GM23338 (cell line): Measurements from ENCODE around the gene PGBD2. TPM values are rescaled to one million over a fixed set of nuclear protein-coding genes. Genes with fewer than 3 reads are reported as not detected.

ENCODE experiments used
- ATAC-seq: fragments of 200-7000 bp; cut with Tn5 transposase; 3 replicates; pipeline ENCODE4 v1.9.1; 2020
- DNase-seq: peaks from one replicate; pipeline ENCODE4 v3.0.0-alpha.2; 2015; ENCODE audit warnings: low spot score
- H2AFZ ChIP-seq: fragments of 200-600 bp; sonication (generic); 2 replicates; pipeline ENCODE4 v1.8.0; 2016; ENCODE audit warnings: antibody characterized with exemption, mild to moderate bottlenecking, moderate library complexity
- H3F3A ChIP-seq: fragments of 200-600 bp; sonication (generic); replicated peaks from 2 replicates; pipeline ENCODE4 v1.8.0; 2017; ENCODE audit warnings: antibody characterized with exemption, mixed run types, low read depth
- H3K27ac ChIP-seq: fragments of 200-600 bp; sonication (generic); 2 replicates; pipeline ENCODE4 v1.6.1; 2016; ENCODE audit warnings: low read depth
- H3K27me3 ChIP-seq: fragments of 200-600 bp; sonication (generic); 2 replicates; pipeline ENCODE4 v1.8.0; 2016; ENCODE audit warnings: mild to moderate bottlenecking, mixed run types, moderate library complexity; ENCODE audit not compliant: insufficient read depth
- H3K36me3 ChIP-seq: fragments of 200-600 bp; sonication (generic); 2 replicates; pipeline ENCODE4 v1.8.0; 2016; ENCODE audit warnings: mild to moderate bottlenecking; ENCODE audit not compliant: insufficient read depth
- H3K4me1 ChIP-seq: fragments of 200-600 bp; sonication (generic); 2 replicates; pipeline ENCODE4 v1.8.0; 2016; ENCODE audit warnings: mild to moderate bottlenecking, moderate library complexity; ENCODE audit not compliant: insufficient read depth
- H3K4me2 ChIP-seq: fragments of 200-600 bp; sonication (generic); 2 replicates; pipeline ENCODE4 v1.7.1; 2017; ENCODE audit warnings: mixed run types
- H3K4me3 ChIP-seq: fragments of 200-600 bp; sonication (generic); 2 replicates; pipeline ENCODE4 v1.6.1; 2016; ENCODE audit warnings: mixed run types
- H3K79me2 ChIP-seq: fragments of 200-600 bp; sonication (generic); replicated peaks from 2 replicates; pipeline ENCODE4 v1.8.0; 2017; ENCODE audit warnings: mild to moderate bottlenecking; ENCODE audit not compliant: insufficient read depth
- H3K9me2 ChIP-seq: fragments of 200-600 bp; sonication (generic); 2 replicates; pipeline ENCODE4 v1.8.0; 2017; ENCODE audit not compliant: insufficient read depth
- H4K20me1 ChIP-seq: fragments of 200-600 bp; sonication (generic); replicated peaks from 2 replicates; pipeline ENCODE4 v1.8.0; 2017; ENCODE audit warnings: mild to moderate bottlenecking; ENCODE audit not compliant: insufficient read depth
- H3K27ac Mint-ChIP-seq: 2 replicates; pipeline ENCODE4 v1.8.0; 2020; ENCODE audit warnings: inconsistent platforms, mild to moderate bottlenecking, moderate library complexity, mixed read lengths
- H3K27me3 Mint-ChIP-seq: 3 replicates; pipeline ENCODE4 v1.8.0; 2022; ENCODE audit warnings: low read depth, mild to moderate bottlenecking, moderate library complexity, mixed read lengths, inconsistent platforms; ENCODE audit not compliant: insufficient read depth, poor library complexity
- H3K36me3 Mint-ChIP-seq: 3 replicates; pipeline ENCODE4 v1.8.0; 2021; ENCODE audit warnings: low read depth, mild to moderate bottlenecking, inconsistent platforms, moderate library complexity, mixed read lengths
- H3K4me1 Mint-ChIP-seq: 3 replicates; pipeline ENCODE4 v1.8.0; 2020; ENCODE audit warnings: mild to moderate bottlenecking, inconsistent platforms, mixed read lengths
- H3K4me3 Mint-ChIP-seq: 3 replicates; pipeline ENCODE4 v1.8.0; 2021; ENCODE audit warnings: moderate library complexity, mild to moderate bottlenecking, inconsistent platforms, mixed read lengths
- H3K9me3 Mint-ChIP-seq: 3 replicates; pipeline ENCODE4 v1.8.0; 2020; ENCODE audit warnings: moderate library complexity, mild to moderate bottlenecking, inconsistent platforms, mixed read lengths
- CREB1 ChIP-seq: fragments of 250-450 bp; sonication (Bioruptor Pico); IDR thresholded peaks from 2 replicates; pipeline ENCODE4 v1.5.0; 2020; ENCODE audit warnings: low read depth, mild to moderate bottlenecking, moderate library complexity
- CTCF ChIP-seq, 2 experiments: fragments of 200-600 bp in 1 of 2; sonication (generic) in 1 of 2; conservative IDR thresholded peaks; 2 replicates each; pipeline versions ENCODE4 v1.5.1 to v1.6.1; 2016 to 2017; ENCODE audit warnings: antibody characterized with exemption in 2 of 2, low read depth in 2 of 2, mild to moderate bottlenecking in 2 of 2, moderate library complexity in 1 of 2
- ETS1 ChIP-seq: IDR thresholded peaks from 2 replicates; pipeline ENCODE4 v1.6.1; 2016; ENCODE audit warnings: antibody characterized with exemption
- EZH2 ChIP-seq: fragments of 200-600 bp; sonication (generic); IDR thresholded peaks from one replicate; pipeline ENCODE4 v1.8.0; 2017; ENCODE audit warnings: antibody characterized with exemption, mild to moderate bottlenecking, low read depth; ENCODE audit not compliant: unreplicated experiment
- EZH2phosphoT487 ChIP-seq: fragments of 200-600 bp; sonication (generic); IDR thresholded peaks from one replicate; pipeline ENCODE4 v1.8.1; 2018; ENCODE audit warnings: antibody characterized with exemption; ENCODE audit not compliant: unreplicated experiment
- JUNB ChIP-seq: IDR thresholded peaks from one replicate; pipeline ENCODE4 v1.6.1; 2016; ENCODE audit warnings: antibody characterized with exemption; ENCODE audit not compliant: unreplicated experiment
- POLR2AphosphoS5 ChIP-seq: IDR thresholded peaks from 2 replicates; pipeline ENCODE4 v1.6.1; 2016; ENCODE audit warnings: antibody characterized with exemption, low read depth
- REST ChIP-seq: IDR thresholded peaks from one replicate; pipeline ENCODE4 v1.6.1; 2018; ENCODE audit warnings: antibody characterized with exemption; ENCODE audit not compliant: unreplicated experiment
- STAT1 ChIP-seq: IDR thresholded peaks from one replicate; pipeline ENCODE4 v1.6.1; 2016; ENCODE audit warnings: antibody characterized with exemption; ENCODE audit not compliant: unreplicated experiment
- ZNF114 ChIP-seq: fragments of 250-450 bp; sonication (Bioruptor Pico); IDR thresholded peaks from 2 replicates; pipeline ENCODE4 v1.5.0; 2020; ENCODE audit warnings: mild to moderate bottlenecking, moderate library complexity
- ZNF331 ChIP-seq: fragments of 250-450 bp; sonication (Bioruptor Pico); IDR thresholded peaks from 2 replicates; pipeline ENCODE4 v1.5.0; 2020; ENCODE audit warnings: low read depth, mild to moderate bottlenecking, moderate library complexity
- polyA plus RNA-seq: library from polyadenylated mRNA; unstranded; fragments of >200 nt; fragmentation: Nextera tagmentation; extraction: Ambion mirVana; gene quantifications from 2 replicates; pipeline ENCODE4 v1.2.1, GENCODE V29; 2016
- total RNA-seq: library from RNA; depleted of rRNA; stranded (reverse); fragments of >200 nt; shearing (Covaris generic); gene quantifications from 2 replicates; pipeline ENCODE4 v1.2.3, GENCODE V29; 2014

PGBD2 gene
- total and polyA plus RNA-seq, 2 experiments from 2014 or later, result 4.8 to 10.2 TPM

GRCh38 chr1:248861616-248862015 lies 44.4 kb upstream of the PGBD2 start (continued):
- no peak for TF ChIP-seq CTCF (conservative IDR thresholded peaks at IDR 0.05; ENCODE audit: low read depth in 2 of 2)
- TF ChIP-seq ZNF331, result no peak

- Histone ChIP-seq H3K79me2 (no peaks in the 10 kb centered on the region), H3K4me3 (peak overlapping the region; percentile 79), H3K9me2 (no peaks in the 10 kb centered on the region), H2AFZ (peak overlapping the region; percentile 97), H4K20me1 (no peaks in the 10 kb centered on the region), H3K27me3 (peaks cover 51% of the 10 kb centered on the region), H3K36me3 (no peaks in the 10 kb centered on the region), H3K4me2 (peak overlapping the region; percentile 98), H3K27ac (no peak overlapping the region), H3K4me1 (peaks cover 19% of the 10 kb centered on the region), H3F3A (0 out of 2 replicates have a peak, but pooled peaks cover 8% of the 10 kb centered on the region)
- DNase-seq, result no peak
- no peak for ATAC-seq
- peak overlapping the region; percentile 73 for H3K4me3 Mint-ChIP-seq
- H3K27me3 Mint-ChIP-seq, result peaks cover 26% of the 10 kb centered on the region
- no peaks in the 10 kb centered on the region; the same call in 2 of the 3 replicates for H3K36me3 Mint-ChIP-seq
- H3K4me1 Mint-ChIP-seq, result peaks cover 23% of the 10 kb centered on the region
- TF ChIP-seq EZH2phosphoT487, result no peak
- TF ChIP-seq ZNF114 (CRISPR knock-in tag), result no peak
- no peak for TF ChIP-seq POLR2AphosphoS5
- TF ChIP-seq CREB1 (CRISPR knock-in tag), result no peak
- no peak for TF ChIP-seq REST
- TF ChIP-seq STAT1, result no peak
- no peak for TF ChIP-seq ETS1
- TF ChIP-seq EZH2, result no peak
- TF ChIP-seq CTCF (conservative IDR thresholded peaks at IDR 0.05; ENCODE audit: low read depth in 2 of 2), result no peak
- no peak for TF ChIP-seq JUNB
- no peak overlapping the region for H3K27ac Mint-ChIP-seq
- no peaks in the 10 kb centered on the region; the same call in 2 of the 3 replicates for H3K9me3 Mint-ChIP-seq
Measured at GRCh38 chr1:248862695-248862997, 43.4 kb upstream of the PGBD2 start.
